Activated CD8-positive, alpha-beta memory T cell treated with anti-CD3 and anti-CD28 coated beads, Interleukin-2, amount 50 U/mL, for 24 hours (primary cell): ENCODE results near the gene ARHGAP31.
"Not testable (repeated sequence)": the region's sequence is repeated elsewhere in the genome, so short reads cannot be mapped to it uniquely, and the experiment has no call there.

Source experiments
- DNase-seq: peaks from one replicate; pipeline ENCODE4 v3.0.0-alpha.2; 2020; ENCODE audit errors: extremely low read depth

Gene ARHGAP31

GRCh38 chr3:119350114-119350513 lies 55.9 kb downstream of the ARHGAP31 start:
- no peak for DNase-seq

- DNase-seq = no peak
These were observed 57.4 kb downstream of the ARHGAP31 start for GRCh38 chr3:119351581-119351980.

- no peak for DNase-seq
These were observed 57.9 kb downstream of the ARHGAP31 start for GRCh38 chr3:119352034-119352609.

- no peak for DNase-seq
These were observed 58.8 kb downstream of the ARHGAP31 start for GRCh38 chr3:119352863-119353527.

- DNase-seq = not testable (repeated sequence)
These were observed 61.4 kb downstream of the ARHGAP31 start for GRCh38 chr3:119355608-119356007.

- DNase-seq = no peak
These were observed 62.5 kb downstream of the ARHGAP31 start for GRCh38 chr3:119356646-119357045.

GRCh38 chr3:119357190-119357589 lies 63.0 kb downstream of the ARHGAP31 start:
- no peak for DNase-seq

GRCh38 chr3:119359476-119360326 lies 65.5 kb downstream of the ARHGAP31 start:
- DNase-seq = no peak

GRCh38 chr3:119360736-119361462 lies 66.7 kb downstream of the ARHGAP31 start:
- no peak for DNase-seq

GRCh38 chr3:119362010-119362409 lies 67.8 kb downstream of the ARHGAP31 start:
- DNase-seq = no peak

- DNase-seq = no peak
These were observed 69.0 kb downstream of the ARHGAP31 start for GRCh38 chr3:119362940-119363725.

GRCh38 chr3:119364401-119364800 lies 70.2 kb downstream of the ARHGAP31 start:
- no peak for DNase-seq

- DNase-seq = no peak
These were observed 71.2 kb downstream of the ARHGAP31 start for GRCh38 chr3:119365418-119365817.

- no peak for DNase-seq
These were observed 72.8 kb downstream of the ARHGAP31 start for GRCh38 chr3:119367000-119367399.

GRCh38 chr3:119368298-119368697 lies 74.1 kb downstream of the ARHGAP31 start:
- DNase-seq = no peak

- DNase-seq = not testable (repeated sequence)
These were observed 77.6 kb downstream of the ARHGAP31 start for GRCh38 chr3:119371786-119372185.

GRCh38 chr3:119375106-119375505 lies 80.9 kb downstream of the ARHGAP31 start:
- no peak for DNase-seq

GRCh38 chr3:119375510-119375909 lies 81.3 kb downstream of the ARHGAP31 start:
- no peak for DNase-seq

GRCh38 chr3:119376758-119377157 lies 82.6 kb downstream of the ARHGAP31 start:
- DNase-seq = no peak

GRCh38 chr3:119378259-119378803 lies 84.1 kb downstream of the ARHGAP31 start:
- DNase-seq = no peak

GRCh38 chr3:119380697-119381096 lies 86.5 kb downstream of the ARHGAP31 start:
- DNase-seq = no peak
